Astrocyte of the cerebellum (primary cell): ENCODE results near the gene ARHGAP15.

Experiments
- DNase-seq: peaks from one replicate; pipeline ENCODE4 v3.0.0-alpha.2; 2011; ENCODE audit warnings: low read depth
- H3K4me3 ChIP-seq: 2 replicates; pipeline ENCODE4 v1.5.1; 2011; ENCODE audit warnings: mild to moderate bottlenecking, low read depth, low read length, moderate library complexity
- in situ Hi-C: cut with HindIII; loops from 2 replicates; pipeline ENCODE4 v1.10.0; 2017; ENCODE audit warnings: low sequenced_read_pairs
- TF ChIP-seq, protein P1 (sequence below): IDR thresholded peaks from 2 replicates; pipeline ENCODE4 v1.5.1; 2012; ENCODE audit warnings: low read length, low read depth, moderate library complexity, mild to moderate bottlenecking; ENCODE audit errors: missing control alignments

ARHGAP15 gene

DNA sequence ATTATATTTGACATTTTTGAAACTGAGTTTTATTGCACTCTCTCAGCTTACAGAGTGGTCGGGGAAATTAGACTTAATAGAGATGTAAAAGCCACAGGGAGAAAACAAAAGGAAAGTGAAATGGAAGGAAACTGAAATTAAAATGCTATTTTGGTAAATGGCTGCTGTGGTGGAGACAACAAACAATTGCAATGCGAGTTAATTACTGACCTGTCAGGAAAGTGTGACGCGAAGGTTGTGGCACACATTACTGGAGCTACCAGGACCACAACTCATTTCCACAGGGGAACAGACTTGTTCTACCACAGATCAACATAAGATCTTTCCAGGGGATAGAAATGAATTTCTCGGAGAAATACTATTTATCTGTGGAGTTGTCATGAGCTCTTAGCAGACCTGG lies 19.5 kb downstream of the ARHGAP15 start:
- TF ChIP-seq, protein P1, sequence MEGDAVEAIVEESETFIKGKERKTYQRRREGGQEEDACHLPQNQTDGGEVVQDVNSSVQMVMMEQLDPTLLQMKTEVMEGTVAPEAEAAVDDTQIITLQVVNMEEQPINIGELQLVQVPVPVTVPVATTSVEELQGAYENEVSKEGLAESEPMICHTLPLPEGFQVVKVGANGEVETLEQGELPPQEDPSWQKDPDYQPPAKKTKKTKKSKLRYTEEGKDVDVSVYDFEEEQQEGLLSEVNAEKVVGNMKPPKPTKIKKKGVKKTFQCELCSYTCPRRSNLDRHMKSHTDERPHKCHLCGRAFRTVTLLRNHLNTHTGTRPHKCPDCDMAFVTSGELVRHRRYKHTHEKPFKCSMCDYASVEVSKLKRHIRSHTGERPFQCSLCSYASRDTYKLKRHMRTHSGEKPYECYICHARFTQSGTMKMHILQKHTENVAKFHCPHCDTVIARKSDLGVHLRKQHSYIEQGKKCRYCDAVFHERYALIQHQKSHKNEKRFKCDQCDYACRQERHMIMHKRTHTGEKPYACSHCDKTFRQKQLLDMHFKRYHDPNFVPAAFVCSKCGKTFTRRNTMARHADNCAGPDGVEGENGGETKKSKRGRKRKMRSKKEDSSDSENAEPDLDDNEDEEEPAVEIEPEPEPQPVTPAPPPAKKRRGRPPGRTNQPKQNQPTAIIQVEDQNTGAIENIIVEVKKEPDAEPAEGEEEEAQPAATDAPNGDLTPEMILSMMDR = no peak
- H3K4me3 ChIP-seq = no peak overlapping the region
- in situ Hi-C loops = no loop called here
- DNase-seq = no peak

DNA sequence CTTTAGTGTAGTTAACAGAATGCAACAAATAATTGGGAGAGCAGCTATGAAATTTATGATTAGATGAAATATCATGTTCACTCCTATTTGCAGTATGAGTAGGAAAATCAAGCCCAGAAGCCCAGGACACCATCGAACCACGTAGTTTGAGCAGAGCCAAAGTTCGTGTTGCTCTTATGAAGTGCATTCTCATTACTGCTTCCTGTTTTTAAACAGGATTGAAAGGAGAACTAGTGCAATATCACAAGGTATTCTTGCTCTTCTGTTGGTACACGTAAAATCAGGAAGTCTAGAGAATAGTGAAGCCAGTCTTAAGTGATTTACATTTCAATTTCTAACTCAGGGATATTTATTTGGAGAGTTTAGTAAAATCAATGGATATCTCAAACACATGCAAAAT lies 21.1 kb downstream of the ARHGAP15 start:
- DNase-seq = no peak
- in situ Hi-C loops = no loop called here
- TF ChIP-seq, protein P1 = no peak
- no peak overlapping the region for H3K4me3 ChIP-seq

GRCh38 chr2:143151111-143151752 lies 22.0 kb downstream of the ARHGAP15 start:
- DNase-seq = no peak
- H3K4me3 ChIP-seq = no peak overlapping the region
- in situ Hi-C loops = no loop called here
- TF ChIP-seq, protein P1 = no peak

- H3K4me3 ChIP-seq = no peak overlapping the region
- no peak for DNase-seq
- TF ChIP-seq, protein P1 = no peak
- in situ Hi-C loops = no loop called here
These were observed 23.0 kb downstream of the ARHGAP15 start for GRCh38 chr2:143152219-143152618.

- no peak overlapping the region for H3K4me3 ChIP-seq
- in situ Hi-C loops = no loop called here
- no peak for DNase-seq
- TF ChIP-seq, protein P1 = no peak
These were observed 23.4 kb downstream of the ARHGAP15 start for GRCh38 chr2:143152637-143153036.

- DNase-seq = no peak
- in situ Hi-C loops = no loop called here
- H3K4me3 ChIP-seq = no peak overlapping the region
- TF ChIP-seq, protein P1 = no peak
These were observed 26.4 kb downstream of the ARHGAP15 start for GRCh38 chr2:143155661-143156060.

- TF ChIP-seq, protein P1 = no peak
- in situ Hi-C loops = no loop called here
- DNase-seq = no peak
- no peak overlapping the region for H3K4me3 ChIP-seq
These were observed 27.8 kb downstream of the ARHGAP15 start for GRCh38 chr2:143157001-143157400.
